GM06990 (cell line): Measurements from ENCODE around the gene MAP2K7.

Experiments used
- DNase-seq: peaks from one replicate; pipeline ENCODE4 v3.0.0-alpha.2; 2011; ENCODE audit not compliant: insufficient read length; ENCODE audit errors: extremely low read depth
- H3K27me3 ChIP-seq: replicated peaks from 2 replicates; pipeline ENCODE4 v1.6.0; 2011; ENCODE audit warnings: low read length; ENCODE audit not compliant: control insufficient read depth, insufficient read depth
- H3K36me3 ChIP-seq: 2 replicates; pipeline ENCODE4 v1.5.1; 2011; ENCODE audit warnings: low read length; ENCODE audit not compliant: control insufficient read depth, insufficient read depth
- H3K4me3 ChIP-seq: replicated peaks from 2 replicates; pipeline ENCODE4 v1.5.1; 2011; ENCODE audit warnings: low read depth, mild to moderate bottlenecking, control low read depth, low read length
- TF ChIP-seq, protein P1 (sequence below): IDR thresholded peaks from 2 replicates; pipeline ENCODE4 v1.5.1; 2011; ENCODE audit warnings: low read length, control low read depth, mild to moderate bottlenecking, inconsistent platforms; ENCODE audit not compliant: insufficient read depth, poor library complexity, severe bottlenecking

The MAP2K7 gene

DNA sequence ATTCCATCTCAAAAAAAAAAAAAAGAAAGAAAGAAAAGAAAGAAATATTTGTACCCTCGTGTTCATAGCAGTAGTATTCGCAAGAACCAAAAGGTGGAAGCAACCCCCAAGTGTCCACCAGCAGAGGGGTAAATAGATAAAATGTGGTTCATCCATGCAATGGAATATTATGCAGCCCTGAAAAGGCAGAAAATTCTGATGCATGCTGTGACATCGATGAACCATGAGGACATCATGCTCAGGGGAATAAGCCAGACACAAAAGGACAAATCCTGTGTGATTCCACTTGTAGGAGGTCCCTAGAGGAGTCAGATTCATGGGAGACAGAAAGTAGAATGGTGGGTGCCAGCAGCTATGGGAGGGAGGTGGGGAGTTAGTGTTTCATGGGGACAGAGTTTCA is 21.8 kb upstream of the MAP2K7 start:
- TF ChIP-seq, protein P1, sequence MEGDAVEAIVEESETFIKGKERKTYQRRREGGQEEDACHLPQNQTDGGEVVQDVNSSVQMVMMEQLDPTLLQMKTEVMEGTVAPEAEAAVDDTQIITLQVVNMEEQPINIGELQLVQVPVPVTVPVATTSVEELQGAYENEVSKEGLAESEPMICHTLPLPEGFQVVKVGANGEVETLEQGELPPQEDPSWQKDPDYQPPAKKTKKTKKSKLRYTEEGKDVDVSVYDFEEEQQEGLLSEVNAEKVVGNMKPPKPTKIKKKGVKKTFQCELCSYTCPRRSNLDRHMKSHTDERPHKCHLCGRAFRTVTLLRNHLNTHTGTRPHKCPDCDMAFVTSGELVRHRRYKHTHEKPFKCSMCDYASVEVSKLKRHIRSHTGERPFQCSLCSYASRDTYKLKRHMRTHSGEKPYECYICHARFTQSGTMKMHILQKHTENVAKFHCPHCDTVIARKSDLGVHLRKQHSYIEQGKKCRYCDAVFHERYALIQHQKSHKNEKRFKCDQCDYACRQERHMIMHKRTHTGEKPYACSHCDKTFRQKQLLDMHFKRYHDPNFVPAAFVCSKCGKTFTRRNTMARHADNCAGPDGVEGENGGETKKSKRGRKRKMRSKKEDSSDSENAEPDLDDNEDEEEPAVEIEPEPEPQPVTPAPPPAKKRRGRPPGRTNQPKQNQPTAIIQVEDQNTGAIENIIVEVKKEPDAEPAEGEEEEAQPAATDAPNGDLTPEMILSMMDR, result no peak
- no peak overlapping the region for H3K4me3 ChIP-seq
- no peaks in the 10 kb centered on the region for H3K36me3 ChIP-seq
- DNase-seq, result no peak
- H3K27me3 ChIP-seq, result no peaks in the 10 kb centered on the region

DNA sequence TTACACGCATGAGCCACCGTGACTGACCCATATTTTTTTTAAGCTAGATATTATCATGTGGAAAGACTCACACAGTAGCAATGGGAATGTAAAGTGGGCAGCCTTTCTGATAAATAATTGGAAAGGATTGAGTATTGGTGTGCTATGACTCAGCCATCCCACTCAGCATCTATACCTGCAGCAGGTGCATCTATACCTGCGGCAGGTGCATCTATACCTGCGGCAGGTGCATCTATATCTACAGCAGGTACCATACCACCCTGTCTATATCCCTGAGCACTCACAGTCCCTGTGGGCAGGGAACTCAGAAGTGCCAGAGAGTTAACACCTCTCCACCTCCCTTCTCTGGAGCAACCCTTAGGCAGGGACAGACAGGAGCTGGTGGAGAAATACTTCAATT is 20.6 kb upstream of the MAP2K7 start:
- H3K27me3 ChIP-seq, result no peaks in the 10 kb centered on the region
- no peak for DNase-seq
- no peak overlapping the region for H3K4me3 ChIP-seq
- TF ChIP-seq, protein P1, result no peak
- no peaks in the 10 kb centered on the region for H3K36me3 ChIP-seq

DNA sequence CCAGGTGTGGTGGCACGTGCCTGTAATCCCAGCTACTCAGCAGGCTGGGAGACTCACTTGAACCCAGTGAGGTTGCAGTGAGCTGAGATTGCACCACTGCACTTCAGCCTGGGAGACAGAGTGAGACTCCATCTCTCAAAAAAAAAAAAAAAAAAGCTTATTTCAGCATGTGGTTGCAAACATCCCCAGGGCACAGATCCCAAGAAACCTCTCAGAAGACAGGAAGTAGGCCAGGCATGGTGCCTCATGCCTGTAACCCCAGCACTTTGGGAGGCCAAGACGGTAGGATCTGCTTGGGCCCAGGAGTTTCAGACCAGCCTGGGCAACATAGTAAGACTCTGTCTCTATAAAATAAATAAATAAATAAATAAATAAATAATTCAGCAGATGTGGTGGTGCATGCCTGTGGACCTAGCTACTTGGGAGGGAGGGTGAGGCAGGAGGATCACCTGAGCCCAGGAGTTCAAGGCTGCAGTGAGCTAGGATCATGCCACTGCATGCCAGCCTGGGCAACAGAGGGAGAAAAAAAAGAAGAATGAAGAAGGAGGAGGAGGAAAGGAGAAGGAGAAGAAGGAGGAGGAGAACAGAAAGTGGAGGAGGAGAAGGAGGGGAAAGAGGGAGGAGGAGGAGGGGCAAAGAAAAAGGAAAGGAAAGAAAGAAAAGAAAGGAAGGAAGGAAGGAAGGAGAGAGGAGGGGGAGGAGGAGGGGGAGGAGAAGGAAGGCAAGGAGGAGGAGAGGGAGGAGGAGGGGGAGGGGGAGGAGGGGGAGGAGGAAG is 19.7 kb upstream of the MAP2K7 start:
- H3K27me3 ChIP-seq, result no peaks in the 10 kb centered on the region
- TF ChIP-seq, protein P1, result no peak
- H3K4me3 ChIP-seq, result no peak overlapping the region
- H3K36me3 ChIP-seq, result no peaks in the 10 kb centered on the region
- no peak for DNase-seq

DNA sequence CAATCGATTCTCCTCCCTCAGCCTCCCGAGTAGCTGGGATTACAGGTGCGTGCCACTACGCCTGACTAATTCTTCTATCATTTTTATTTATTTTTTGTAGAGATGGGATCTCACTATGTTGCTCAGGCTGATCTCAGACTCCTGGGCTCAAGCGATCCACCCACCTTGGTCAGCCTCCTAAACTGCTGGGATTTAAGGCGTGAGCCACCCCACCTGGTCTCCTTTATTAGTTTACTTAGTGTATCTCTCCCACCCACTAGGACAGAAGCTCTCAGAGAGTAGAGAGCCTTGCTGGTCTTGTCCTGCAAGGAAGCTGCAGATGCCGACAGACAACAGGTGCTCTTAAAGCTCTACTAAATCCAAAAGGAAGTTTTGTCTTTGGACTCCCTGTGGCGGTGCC is 17.9 kb upstream of the MAP2K7 start:
- TF ChIP-seq, protein P1, result no peak
- Histone ChIP-seq H3K4me3 (no peak overlapping the region), H3K27me3 (no peaks in the 10 kb centered on the region), H3K36me3 (no peaks in the 10 kb centered on the region)
- DNase-seq, result no peak

DNA sequence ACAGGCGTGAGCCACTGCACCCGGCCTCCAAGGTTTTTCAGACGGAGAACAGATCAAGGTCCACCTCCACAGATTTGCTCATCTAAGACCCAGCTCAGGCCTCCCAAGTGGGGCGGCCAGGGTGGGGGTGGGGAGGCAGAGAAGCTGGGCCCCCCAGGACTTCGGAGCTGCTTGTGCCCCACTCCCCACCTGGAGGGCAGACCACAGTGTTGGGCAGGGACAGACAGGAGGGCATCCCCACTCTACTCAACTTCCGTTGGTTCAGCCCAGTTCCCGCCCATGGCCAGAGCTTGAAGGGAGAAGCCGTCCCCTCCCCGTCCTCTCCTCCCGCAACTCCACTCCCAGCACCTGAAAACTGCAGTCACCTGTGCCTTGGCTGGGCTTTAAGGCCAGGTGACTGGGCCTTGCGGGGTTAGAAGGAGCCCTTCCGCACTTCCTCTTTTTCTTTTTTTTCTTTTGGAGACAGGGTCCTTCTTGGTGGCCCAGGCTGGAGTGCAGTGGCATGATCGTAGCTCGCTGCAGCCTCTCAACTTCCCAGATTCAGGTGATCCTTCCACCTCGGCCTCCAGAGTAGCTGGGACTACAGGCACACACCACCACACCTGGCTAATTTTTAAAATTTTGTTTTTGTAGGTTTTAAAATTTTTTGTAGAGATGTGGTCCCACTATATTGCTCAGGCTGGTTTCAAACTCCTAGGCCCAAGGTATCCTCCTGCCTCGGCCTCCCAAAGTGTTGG is 16.1 kb upstream of the MAP2K7 start:
- no peak for DNase-seq
- no peaks in the 10 kb centered on the region for H3K36me3 ChIP-seq
- no peaks in the 10 kb centered on the region for H3K27me3 ChIP-seq
- H3K4me3 ChIP-seq, result no peak overlapping the region
- TF ChIP-seq, protein P1, result no peak
